GM12892 (cell line): ENCODE data around the gene ADK.

Experiments
- POLR2A ChIP-seq: IDR thresholded peaks from 2 replicates; pipeline ENCODE4 v1.6.1; 2011; ENCODE audit warnings: low read depth, low read length, control low read depth
- POLR2AphosphoS5 ChIP-seq: IDR thresholded peaks from 2 replicates; pipeline ENCODE4 v1.6.1; 2011; ENCODE audit warnings: low read depth, low read length, control low read depth

DNA sequence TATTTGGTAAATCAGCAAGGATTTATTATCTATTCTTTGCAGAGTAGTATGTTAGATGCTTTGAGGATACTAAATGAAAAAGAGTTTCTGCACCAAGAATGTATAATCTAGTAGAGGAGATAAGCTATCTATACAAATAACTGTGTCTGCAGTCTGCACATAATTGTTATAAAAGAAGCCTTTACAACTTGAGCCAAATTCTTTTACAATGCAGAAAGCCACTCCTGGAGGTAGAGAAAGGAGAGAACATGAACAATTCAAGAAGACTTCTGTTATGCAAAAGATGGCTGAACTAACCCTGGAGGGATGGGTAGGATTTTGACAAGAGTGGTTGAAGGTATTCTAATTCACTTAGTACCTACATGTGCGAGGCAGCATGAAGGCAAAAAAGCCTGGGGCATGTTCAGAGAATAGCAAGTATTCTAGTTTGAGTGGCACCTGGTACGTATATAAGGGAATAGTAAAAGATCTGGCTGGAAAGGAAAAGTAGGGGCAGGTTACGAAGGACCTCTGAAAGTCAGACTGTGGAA lies 424.2 kb downstream of the ADK start:
- TF ChIP-seq POLR2AphosphoS5, result no peak
- no peak for TF ChIP-seq POLR2A
